Germinal center (tissue), 1 donor: ENCODE data around the gene WWOX.

Experiments
- DNase-seq: peaks from one replicate; pipeline ENCODE4 v3.0.0; 2012; ENCODE audit warnings: mixed read lengths, low spot score

Gene WWOX

GRCh38 chr16:78694414-78694813 is 595.0 kb downstream of the WWOX start:
- DNase-seq: no peak

GRCh38 chr16:78695391-78695790 is 595.9 kb downstream of the WWOX start:
- DNase-seq: no peak

GRCh38 chr16:78696797-78697196 is 597.3 kb downstream of the WWOX start:
- no peak for DNase-seq

- no peak for DNase-seq
These were observed 598.0 kb downstream of the WWOX start for GRCh38 chr16:78697426-78697825.

GRCh38 chr16:78703936-78704335 is 604.5 kb downstream of the WWOX start:
- DNase-seq: no peak

GRCh38 chr16:78704416-78704815 is 605.0 kb downstream of the WWOX start:
- no peak for DNase-seq

GRCh38 chr16:78705694-78706093 is 606.2 kb downstream of the WWOX start:
- DNase-seq: peak; percentile 21

GRCh38 chr16:78706637-78707036 is 607.2 kb downstream of the WWOX start:
- DNase-seq: no peak

GRCh38 chr16:78709137-78709884 is 609.9 kb downstream of the WWOX start:
- no peak for DNase-seq

- no peak for DNase-seq
These were observed 615.7 kb downstream of the WWOX start for GRCh38 chr16:78715106-78715505.

- DNase-seq: no peak
These were observed 616.2 kb downstream of the WWOX start for GRCh38 chr16:78715673-78716072.

- DNase-seq: no peak
These were observed 618.7 kb downstream of the WWOX start for GRCh38 chr16:78718141-78718540.

- no peak for DNase-seq
These were observed 621.0 kb downstream of the WWOX start for GRCh38 chr16:78720416-78720815.

GRCh38 chr16:78727536-78727935 is 628.1 kb downstream of the WWOX start:
- DNase-seq: no peak

GRCh38 chr16:78729687-78730086 is 630.2 kb downstream of the WWOX start:
- DNase-seq: no peak

- no peak for DNase-seq
These were observed 632.3 kb downstream of the WWOX start for GRCh38 chr16:78731785-78732184.

- DNase-seq: no peak
These were observed 633.2 kb downstream of the WWOX start for GRCh38 chr16:78732696-78733095.

GRCh38 chr16:78735337-78735736 is 635.9 kb downstream of the WWOX start:
- no peak for DNase-seq

- DNase-seq: no peak
These were observed 638.2 kb downstream of the WWOX start for GRCh38 chr16:78737630-78738029.

- no peak for DNase-seq
These were observed 639.1 kb downstream of the WWOX start for GRCh38 chr16:78738557-78738956.

GRCh38 chr16:78740269-78740668 is 640.8 kb downstream of the WWOX start:
- DNase-seq: no peak

GRCh38 chr16:78742501-78743283 is 643.2 kb downstream of the WWOX start:
- DNase-seq: peak; percentile 55

- no peak for DNase-seq
These were observed 644.1 kb downstream of the WWOX start for GRCh38 chr16:78743556-78743955.

GRCh38 chr16:78744099-78744498 is 644.6 kb downstream of the WWOX start:
- DNase-seq: no peak
